ENCODE results near the gene SETD1B. TPM values are rescaled to one million over a fixed set of nuclear protein-coding genes. Genes with fewer than 3 reads are reported as not detected.
"Not testable (repeated sequence)": the region's sequence is repeated elsewhere in the genome, so short reads cannot be mapped to it uniquely, and the experiment has no call there.

The SETD1B gene
- total and polyA plus RNA-seq, 2 donors (not counting 1 experiment from before 2014, with no cell fraction given): 1.2 to 3.5 TPM

GRCh38 chr12:121874071-121874470 is 70.3 kb downstream of the SETD1B start:
- Histone ChIP-seq H2AFZ (ENCODE audit: low read length) (no peak overlapping the region), H3K4me3 (replicated peaks in 1 of 4; ENCODE audit: control extremely low read depth in 1 of 4, insufficient read depth in 1 of 4, low read depth in 3 of 4, low read length in 4 of 4) (no peak overlapping the region), H3K9me3 (ENCODE audit: control insufficient read depth, insufficient read depth, low read depth, low read length) (no peaks in the 10 kb centered on the region), H3K27me3 (ENCODE audit: control insufficient read depth, insufficient read depth, low read length) (no peaks in the 10 kb centered on the region), H3K9ac (ENCODE audit: insufficient read depth, low read length) (no peak overlapping the region), H4K20me1 (ENCODE audit: control insufficient read depth, extremely low read depth, insufficient read depth, low read length) (no peaks in the 10 kb centered on the region), H3K4me1 (ENCODE audit: control insufficient read depth, extremely low read depth, insufficient read depth, low read length) (peaks cover 6% of the 10 kb centered on the region), H3K4me2 (ENCODE audit: extremely low read depth, insufficient read depth, low read length) (no peak overlapping the region), H3K79me2 (ENCODE audit: control insufficient read depth, insufficient read depth, low read length) (no peaks in the 10 kb centered on the region), H3K36me3 (ENCODE audit: control insufficient read depth, insufficient read depth, low read length) (no peaks in the 10 kb centered on the region), H3K27ac (ENCODE audit: insufficient read depth, low read length) (no peak overlapping the region)
- DNase-seq (ENCODE audit: low read depth in 2 of 2): no peak
- TF ChIP-seq, protein P1, sequence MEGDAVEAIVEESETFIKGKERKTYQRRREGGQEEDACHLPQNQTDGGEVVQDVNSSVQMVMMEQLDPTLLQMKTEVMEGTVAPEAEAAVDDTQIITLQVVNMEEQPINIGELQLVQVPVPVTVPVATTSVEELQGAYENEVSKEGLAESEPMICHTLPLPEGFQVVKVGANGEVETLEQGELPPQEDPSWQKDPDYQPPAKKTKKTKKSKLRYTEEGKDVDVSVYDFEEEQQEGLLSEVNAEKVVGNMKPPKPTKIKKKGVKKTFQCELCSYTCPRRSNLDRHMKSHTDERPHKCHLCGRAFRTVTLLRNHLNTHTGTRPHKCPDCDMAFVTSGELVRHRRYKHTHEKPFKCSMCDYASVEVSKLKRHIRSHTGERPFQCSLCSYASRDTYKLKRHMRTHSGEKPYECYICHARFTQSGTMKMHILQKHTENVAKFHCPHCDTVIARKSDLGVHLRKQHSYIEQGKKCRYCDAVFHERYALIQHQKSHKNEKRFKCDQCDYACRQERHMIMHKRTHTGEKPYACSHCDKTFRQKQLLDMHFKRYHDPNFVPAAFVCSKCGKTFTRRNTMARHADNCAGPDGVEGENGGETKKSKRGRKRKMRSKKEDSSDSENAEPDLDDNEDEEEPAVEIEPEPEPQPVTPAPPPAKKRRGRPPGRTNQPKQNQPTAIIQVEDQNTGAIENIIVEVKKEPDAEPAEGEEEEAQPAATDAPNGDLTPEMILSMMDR (conservative IDR thresholded peaks at IDR 0.05 in 1 of 2, IDR thresholded peaks at IDR 0.05 in 1 of 2; ENCODE audit: low read depth in 1 of 2, low read length in 2 of 2): no peak
- TF ChIP-seq EZH2 (IDR thresholded peaks at IDR 0.05; ENCODE audit: low read length, missing control alignments): no peak

DNA sequence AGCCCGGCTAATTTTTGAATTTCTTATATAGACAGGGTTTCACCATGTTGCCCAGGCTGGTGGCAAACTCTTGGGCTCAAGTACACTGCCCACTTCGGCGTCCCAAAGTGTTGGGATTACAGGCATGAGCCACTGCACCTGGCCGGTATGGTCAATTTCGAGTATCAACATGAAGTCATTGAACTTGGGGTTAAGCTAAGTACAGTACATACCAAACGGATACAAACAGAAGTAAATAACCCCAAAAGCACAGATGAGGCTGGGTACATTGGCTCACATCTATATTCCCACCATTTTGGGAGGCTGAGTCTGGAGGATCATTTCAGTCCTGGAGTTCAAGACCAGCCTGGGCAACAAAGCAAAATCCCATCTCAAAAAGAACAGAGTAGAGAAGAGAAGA is 71.8 kb downstream of the SETD1B start:
- peaks cover 6% of the 10 kb centered on the region for H3K4me1 ChIP-seq (ENCODE audit: control insufficient read depth, extremely low read depth, insufficient read depth, low read length)
- no peak for TF ChIP-seq EZH2 (IDR thresholded peaks at IDR 0.05; ENCODE audit: low read length, missing control alignments)
- TF ChIP-seq, protein P1 (conservative IDR thresholded peaks at IDR 0.05 in 1 of 2, IDR thresholded peaks at IDR 0.05 in 1 of 2; ENCODE audit: low read depth in 1 of 2, low read length in 2 of 2): no peak
- no peaks in the 10 kb centered on the region for H4K20me1 ChIP-seq (ENCODE audit: control insufficient read depth, extremely low read depth, insufficient read depth, low read length)
- no peak overlapping the region for H2AFZ ChIP-seq (ENCODE audit: low read length)
- H3K9me3 ChIP-seq (ENCODE audit: control insufficient read depth, insufficient read depth, low read depth, low read length): no peaks in the 10 kb centered on the region
- no peak overlapping the region for H3K27ac ChIP-seq (ENCODE audit: insufficient read depth, low read length)
- H3K36me3 ChIP-seq (ENCODE audit: control insufficient read depth, insufficient read depth, low read length): no peaks in the 10 kb centered on the region
- no peak overlapping the region for H3K4me3 ChIP-seq (replicated peaks in 1 of 4; ENCODE audit: control extremely low read depth in 1 of 4, insufficient read depth in 1 of 4, low read depth in 3 of 4, low read length in 4 of 4)
- DNase-seq (ENCODE audit: low read depth in 2 of 2): no peak
- H3K9ac ChIP-seq (ENCODE audit: insufficient read depth, low read length): no peak overlapping the region
- H3K4me2 ChIP-seq (ENCODE audit: extremely low read depth, insufficient read depth, low read length): no peak overlapping the region
- no peaks in the 10 kb centered on the region for H3K27me3 ChIP-seq (ENCODE audit: control insufficient read depth, insufficient read depth, low read length)
- no peaks in the 10 kb centered on the region for H3K79me2 ChIP-seq (ENCODE audit: control insufficient read depth, insufficient read depth, low read length)

DNA sequence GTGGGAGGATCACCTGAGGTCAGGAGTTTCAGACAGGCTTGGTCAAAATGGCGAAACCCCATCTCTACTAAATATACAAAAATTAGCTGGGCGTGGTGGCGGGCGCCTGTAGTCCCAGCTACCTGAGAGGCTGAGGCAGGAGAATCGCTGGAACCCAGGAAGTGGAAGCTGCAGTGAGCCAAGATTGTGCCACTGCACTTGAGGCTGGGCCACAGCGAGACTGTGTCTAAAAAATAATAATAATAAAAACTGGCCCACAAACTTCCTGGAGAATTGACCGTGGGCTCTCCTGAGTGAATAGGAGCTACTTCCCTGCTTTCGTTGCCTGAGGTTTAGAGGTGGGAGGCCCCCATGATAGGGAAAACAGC is 72.3 kb downstream of the SETD1B start:
- not testable (repeated sequence) for H2AFZ ChIP-seq (ENCODE audit: low read length); H3K9ac ChIP-seq (ENCODE audit: insufficient read depth, low read length); H3K79me2 ChIP-seq (ENCODE audit: control insufficient read depth, insufficient read depth, low read length); H4K20me1 ChIP-seq (ENCODE audit: control insufficient read depth, extremely low read depth, insufficient read depth, low read length); H3K27me3 ChIP-seq (ENCODE audit: control insufficient read depth, insufficient read depth, low read length); H3K9me3 ChIP-seq (ENCODE audit: control insufficient read depth, insufficient read depth, low read depth, low read length); H3K4me2 ChIP-seq (ENCODE audit: extremely low read depth, insufficient read depth, low read length); H3K4me1 ChIP-seq (ENCODE audit: control insufficient read depth, extremely low read depth, insufficient read depth, low read length); H3K4me3 ChIP-seq (replicated peaks in 1 of 4; ENCODE audit: control extremely low read depth in 1 of 4, insufficient read depth in 1 of 4, low read depth in 3 of 4, low read length in 4 of 4); H3K27ac ChIP-seq (ENCODE audit: insufficient read depth, low read length); H3K36me3 ChIP-seq (ENCODE audit: control insufficient read depth, insufficient read depth, low read length); DNase-seq (ENCODE audit: low read depth in 2 of 2)

Other genes starting within 250 kb of the SETD1B start
- gene KDM2B, start 223.0 kb upstream of the SETD1B start, total RNA-seq: 13.1 and 21.6 TPM in 2 replicates
- 9.8 and 18.7 TPM in 2 replicates for gene KDM2B, start 223.0 kb upstream of the SETD1B start, polyA plus RNA-seq
- 5.6 and 8.1 TPM in 2 replicates for gene ORAI1, start 177.5 kb upstream of the SETD1B start, total RNA-seq
- gene ORAI1, start 177.5 kb upstream of the SETD1B start, polyA plus RNA-seq: 7.4 and 13.0 TPM in 2 replicates
- 0.77 and 0.83 TPM in 2 replicates for gene MORN3, start 134.4 kb upstream of the SETD1B start, total RNA-seq
- 0.23 and 0.61 TPM in 2 replicates for gene MORN3, start 134.4 kb upstream of the SETD1B start, polyA plus RNA-seq
- gene TMEM120B, start 91.3 kb upstream of the SETD1B start, total RNA-seq: 6.2 and 8.6 TPM in 2 replicates
- gene TMEM120B, start 91.3 kb upstream of the SETD1B start, polyA plus RNA-seq: 8.6 and 10.6 TPM in 2 replicates
- gene RHOF, start 10.3 kb upstream of the SETD1B start, total RNA-seq: 5.6 and 6.8 TPM in 2 replicates
- 2.3 and 4.8 TPM in 2 replicates for gene RHOF, start 10.3 kb upstream of the SETD1B start, polyA plus RNA-seq
- gene HPD, start 54.9 kb downstream of the SETD1B start, total RNA-seq: 0.17 and 0.26 TPM in 2 replicates
- 0.36 and 0.55 TPM in 2 replicates for gene HPD, start 54.9 kb downstream of the SETD1B start, polyA plus RNA-seq
- gene PSMD9, start 84.8 kb downstream of the SETD1B start, total RNA-seq: 38.8 and 73.5 TPM in 2 replicates
- gene PSMD9, start 84.8 kb downstream of the SETD1B start, polyA plus RNA-seq: 77.7 and 98.1 TPM in 2 replicates
- 3.9 and 7.9 TPM in 2 replicates for gene CFAP251, start 114.6 kb downstream of the SETD1B start, total RNA-seq
- 2.7 and 4.4 TPM in 2 replicates for gene CFAP251, start 114.6 kb downstream of the SETD1B start, polyA plus RNA-seq
- gene BCL7A, start 217.9 kb downstream of the SETD1B start, total RNA-seq: 4.9 and 7.4 TPM in 2 replicates
- gene BCL7A, start 217.9 kb downstream of the SETD1B start, polyA plus RNA-seq: 3.8 and 8.0 TPM in 2 replicates

All from fibroblast of lung (primary cell).